Transverse colon (tissue), 4 donors: ENCODE data around the gene HSD3B1. TPM values are rescaled to one million over a fixed set of nuclear protein-coding genes. Genes with fewer than 3 reads are reported as not detected.

ENCODE experiments used
- DNase-seq: peaks from one replicate; pipeline ENCODE4 v3.0.0-alpha.2; 2019
- H3K27ac ChIP-seq, 4 donors: fragments of 200-600 bp; sonication (generic); 2 replicates each; pipeline ENCODE4 v1.5.1; 2016 to 2018; ENCODE audit warnings: inconsistent platforms in 4 of 4
- H3K27me3 ChIP-seq: fragments of 200-600 bp; sonication (generic); 2 replicates; pipeline ENCODE4 v1.5.1; 2017; ENCODE audit warnings: inconsistent platforms
- H3K36me3 ChIP-seq, 4 donors: fragments of 200-600 bp; sonication (generic); 2 replicates each; pipeline ENCODE4 v1.5.1; 2017 to 2019; ENCODE audit warnings: inconsistent platforms in 4 of 4
- H3K4me1 ChIP-seq, 4 donors: fragments of 200-600 bp; sonication (generic); 2 replicates each; pipeline ENCODE4 v1.5.1; 2017 to 2020; ENCODE audit warnings: inconsistent platforms in 4 of 4
- H3K4me3 ChIP-seq, 4 donors: fragments of 200-600 bp; sonication (generic); 1 replicate in 1 of 4; 2 replicates in 3 of 4; pipeline versions ENCODE4 v1.5.1 to v1.6.1; 2017 to 2019; ENCODE audit warnings: inconsistent platforms in 4 of 4
- H3K9me3 ChIP-seq, 2 donors: fragments of 200-600 bp; sonication (generic); 2 replicates each; pipeline ENCODE4 v1.5.1; 2017 to 2019; ENCODE audit warnings: inconsistent platforms in 2 of 2
- CTCF ChIP-seq, 5 experiments: fragments of 200-600 bp in 3 of 5; fragments of 450-650 bp in 2 of 5; sonication (generic) in 3 of 5; IDR thresholded peaks; 1 replicate in 2 of 5; 2 replicates in 3 of 5; pipeline ENCODE4 v1.5.1; 2016 to 2017; ENCODE audit warnings: antibody characterized with exemption in 5 of 5, inconsistent platforms in 3 of 5, mild to moderate bottlenecking in 2 of 5, moderate library complexity in 1 of 5
- EP300 ChIP-seq: sonication (generic); formaldehyde crosslinking; IDR thresholded peaks from one replicate; pipeline ENCODE4 v1.6.1; 2017; ENCODE audit warnings: antibody characterized with exemption, low read depth
- POLR2A ChIP-seq: fragments of 450-650 bp; IDR thresholded peaks from one replicate; pipeline ENCODE4 v1.6.1; 2016; ENCODE audit warnings: antibody characterized with exemption, mild to moderate bottlenecking, moderate library complexity
- POLR2AphosphoS5 ChIP-seq, 3 donors: sonication (generic); formaldehyde crosslinking; IDR thresholded peaks; one replicate each; pipeline ENCODE4 v1.6.1; 2016; ENCODE audit warnings: antibody characterized with exemption in 3 of 3
- WGBS, 2 donors: methylation state at CpG; one replicate each; pipeline ENCODE4 v1.1.5; 2018; ENCODE audit warnings: low coverage in 1 of 2; 5-methylcytosine and 5-hydroxymethylcytosine counted together
- in situ Hi-C, 4 donors: fragments of 200-750 bp; cut with MboI; loops; one replicate each; pipeline versions ENCODE4 v1.15.0 to v1.15.1; 2017; ENCODE audit warnings: low sequenced_read_pairs in 3 of 4, low pct_ligation_motif_present in 1 of 4, low pct_unique_long_range_greater_than_20kb in 1 of 4
- intact Hi-C: fragments of 100-400 bp; cut with DNase I; formaldehyde crosslinking; loops from one replicate; pipeline ENCODE4 v1.15.1; 2023; ENCODE audit warnings: low total_unique reads
- total RNA-seq, 4 donors: library from RNA; depleted of rRNA; stranded (reverse); fragments of >200 nt; gene quantifications; one replicate each; pipeline ENCODE4 v1.1.0, GENCODE V29; 2016

HSD3B1 gene
- total RNA-seq, 4 donors from 2014 or later = 0.32 to 1.5 TPM; not detected in 2

- 65 to 83% methylated on average over 4 to 6 of the region's 6 CpGs for WGBS, 2 donors
- Histone ChIP-seq H3K9me3 (no peaks in the 10 kb centered on the region), H3K27me3 (no peaks in the 10 kb centered on the region), H3K4me1 (no peaks in the 10 kb centered on the region), H3K27ac (no peak overlapping the region), H3K4me3 (no peak overlapping the region), H3K36me3 (no peaks in the 10 kb centered on the region)
- intact Hi-C loops (no loop called here), in situ Hi-C loops (no loop called here)
- TF ChIP-seq EP300 (no peak), CTCF (IDR thresholded peaks at IDR 0.05) (no peak), POLR2A (no peak), POLR2AphosphoS5 (IDR thresholded peaks at IDR 0.05) (no peak)
- no peak for DNase-seq
Observed at GRCh38 chr1:119482517-119483425, 24.2 kb upstream of the HSD3B1 start.

GRCh38 chr1:119483441-119484200 lies 23.4 kb upstream of the HSD3B1 start:
- Histone ChIP-seq H3K4me3 (no peak overlapping the region), H3K27ac (no peak overlapping the region), H3K9me3 (no peaks in the 10 kb centered on the region), H3K36me3 (no peaks in the 10 kb centered on the region), H3K4me1 (no peaks in the 10 kb centered on the region), H3K27me3 (no peaks in the 10 kb centered on the region)
- intact Hi-C loops = no loop called here
- DNase-seq = no peak
- in situ Hi-C loops = no loop called here
- no peak for TF ChIP-seq CTCF (IDR thresholded peaks at IDR 0.05)
- no peak for TF ChIP-seq POLR2AphosphoS5 (IDR thresholded peaks at IDR 0.05)
- TF ChIP-seq POLR2A = no peak
- no peak for TF ChIP-seq EP300
- WGBS, 2 donors = 81 to 92% methylated on average over 4 to 6 of the region's 6 CpGs

GRCh38 chr1:119485201-119485600 lies 21.8 kb upstream of the HSD3B1 start:
- Histone ChIP-seq H3K36me3 (no peaks in the 10 kb centered on the region), H3K4me3 (no peak overlapping the region), H3K27me3 (no peaks in the 10 kb centered on the region), H3K9me3 (no peaks in the 10 kb centered on the region), H3K27ac (no peak overlapping the region), H3K4me1 (no peaks in the 10 kb centered on the region)
- intact Hi-C loops = no loop called here
- no peak for DNase-seq
- TF ChIP-seq CTCF (IDR thresholded peaks at IDR 0.05) (no peak), POLR2AphosphoS5 (IDR thresholded peaks at IDR 0.05) (no peak), EP300 (no peak), POLR2A (no peak)
- in situ Hi-C loops = no loop called here
- 76 to 82% methylated on average over 3 to 4 of the region's 4 CpGs for WGBS, 2 donors

- intact Hi-C loops = no loop called here
- H3K9me3 ChIP-seq = no peaks in the 10 kb centered on the region
- no peaks in the 10 kb centered on the region for H3K27me3 ChIP-seq
- no peak for TF ChIP-seq POLR2AphosphoS5 (IDR thresholded peaks at IDR 0.05)
- no peak for TF ChIP-seq EP300
- TF ChIP-seq POLR2A = no peak
- no peak for TF ChIP-seq CTCF (IDR thresholded peaks at IDR 0.05)
- H3K4me1 ChIP-seq = no peaks in the 10 kb centered on the region
- WGBS, 2 donors = 75 to 100% methylated on average over 2 to 4 of the region's 4 CpGs
- in situ Hi-C loops = no loop called here
- H3K27ac ChIP-seq = no peak overlapping the region
- no peak overlapping the region for H3K4me3 ChIP-seq
- DNase-seq = no peak
- H3K36me3 ChIP-seq = no peaks in the 10 kb centered on the region
Observed at GRCh38 chr1:119488216-119488615, 18.8 kb upstream of the HSD3B1 start.
